Kidney tubule cell (primary cell): ENCODE measurements around the gene TCEANC2.
"Not testable (repeated sequence)": the region's sequence is repeated elsewhere in the genome, so short reads cannot be mapped to it uniquely, and the experiment has no call there.

Experiments
- DNase-seq: peaks from one replicate; pipeline ENCODE4 v3.0.0-alpha.2; 2018; ENCODE audit warnings: low spot score

Gene TCEANC2

GRCh38 chr1:54086754-54087153 is 33.3 kb downstream of the TCEANC2 start:
- no peak for DNase-seq

- no peak for DNase-seq
Observed at GRCh38 chr1:54088385-54088784, 35.0 kb downstream of the TCEANC2 start.

GRCh38 chr1:54091666-54092065 is 38.3 kb downstream of the TCEANC2 start:
- DNase-seq, result no peak

GRCh38 chr1:54094001-54094729 is 40.8 kb downstream of the TCEANC2 start:
- no peak for DNase-seq

- DNase-seq, result not testable (repeated sequence)
Observed at GRCh38 chr1:54094730-54095105, 41.3 kb downstream of the TCEANC2 start.

GRCh38 chr1:54095546-54096226 is 42.3 kb downstream of the TCEANC2 start:
- DNase-seq, result no peak

- DNase-seq, result no peak
Observed at GRCh38 chr1:54096227-54096876, 42.9 kb downstream of the TCEANC2 start.

- no peak for DNase-seq
Observed at GRCh38 chr1:54096877-54097240, 43.5 kb downstream of the TCEANC2 start.

- no peak for DNase-seq
Observed at GRCh38 chr1:54099061-54099610, 45.7 kb downstream of the TCEANC2 start.

- no peak for DNase-seq
Observed at GRCh38 chr1:54100500-54100899, 47.1 kb downstream of the TCEANC2 start.

- DNase-seq, result no peak
Observed at GRCh38 chr1:54103414-54103813, 50.0 kb downstream of the TCEANC2 start.

- DNase-seq, result not testable (repeated sequence)
Observed at GRCh38 chr1:54104613-54105012, 51.2 kb downstream of the TCEANC2 start.

- DNase-seq, result no peak
Observed at GRCh38 chr1:54105080-54105479, 51.7 kb downstream of the TCEANC2 start.

GRCh38 chr1:54105736-54106269 is 52.4 kb downstream of the TCEANC2 start:
- DNase-seq, result no peak

- DNase-seq, result peak; percentile 11
Observed at GRCh38 chr1:54107131-54107530, 53.7 kb downstream of the TCEANC2 start.

- no peak for DNase-seq
Observed at GRCh38 chr1:54108156-54108555, 54.7 kb downstream of the TCEANC2 start.

GRCh38 chr1:54109129-54110090 is 56.0 kb downstream of the TCEANC2 start:
- DNase-seq, result no peak

GRCh38 chr1:54110996-54111395 is 57.6 kb downstream of the TCEANC2 start:
- no peak for DNase-seq

- DNase-seq, result no peak
Observed at GRCh38 chr1:54111624-54112023, 58.2 kb downstream of the TCEANC2 start.

- DNase-seq, result no peak
Observed at GRCh38 chr1:54112027-54112426, 58.6 kb downstream of the TCEANC2 start.

- no peak for DNase-seq
Observed at GRCh38 chr1:54112705-54113368, 59.4 kb downstream of the TCEANC2 start.
